Small intestine (tissue), 7 donors: ENCODE data around the gene B4GALT4. TPM values are rescaled to one million over a fixed set of nuclear protein-coding genes. Genes with fewer than 3 reads are reported as not detected.

Experiments used
- DNase-seq, 2 donors: peaks; one replicate each; pipeline versions ENCODE4 v3.0.0 to v3.0.0-alpha.2; 2013
- FAIRE-seq: peaks from 2 replicates; lab custom pipeline; 2012; peaks lifted over from hg19 to GRCh38; lab: Jason Lieb, UNC
- H3K27ac ChIP-seq, 3 donors: one replicate each; pipeline ENCODE4 v1.5.1; 2013; ENCODE audit warnings: low read length in 2 of 3, mild to moderate bottlenecking in 2 of 3, control low read depth in 1 of 3, inconsistent platforms in 1 of 3, low read depth in 1 of 3, moderate library complexity in 1 of 3
- H3K27me3 ChIP-seq, 3 donors: one replicate each; pipeline ENCODE4 v1.6.1; 2013; ENCODE audit warnings: low read length in 3 of 3, inconsistent platforms in 1 of 3; ENCODE audit not compliant: control insufficient read depth in 3 of 3, insufficient read depth in 3 of 3
- H3K36me3 ChIP-seq, 3 donors: one replicate each; pipeline ENCODE4 v1.6.1; 2013; ENCODE audit warnings: low read length in 3 of 3, inconsistent platforms in 1 of 3, low read depth in 1 of 3, mild to moderate bottlenecking in 1 of 3, moderate library complexity in 1 of 3; ENCODE audit not compliant: control insufficient read depth in 3 of 3, insufficient read depth in 2 of 3
- H3K4me1 ChIP-seq, 3 donors: one replicate each; pipeline ENCODE4 v1.6.1; 2013; ENCODE audit warnings: low read length in 2 of 3, inconsistent platforms in 1 of 3, low read depth in 1 of 3, mild to moderate bottlenecking in 1 of 3, moderate library complexity in 1 of 3; ENCODE audit not compliant: control insufficient read depth in 3 of 3, insufficient read depth in 2 of 3
- H3K4me3 ChIP-seq, 3 donors: one replicate each; pipeline ENCODE4 v1.5.1; 2013; ENCODE audit warnings: low read length in 3 of 3, control low read depth in 1 of 3, inconsistent platforms in 1 of 3, low read depth in 1 of 3, mild to moderate bottlenecking in 1 of 3, moderate library complexity in 1 of 3
- H3K9me3 ChIP-seq, 2 donors: one replicate each; pipeline ENCODE4 v1.6.1; 2013; ENCODE audit warnings: low read depth in 1 of 2, low read length in 1 of 2; ENCODE audit not compliant: control insufficient read depth in 2 of 2, insufficient read depth in 1 of 2
- WGBS, 3 donors: extraction: QIAGEN DNeasy Blood & Tissue Kit; methylation state at CpG; one replicate each; pipeline ENCODE4 v1.1.7; 2013; 5-methylcytosine and 5-hydroxymethylcytosine counted together
- polyA plus RNA-seq, 4 donors: library from polyadenylated mRNA; stranded (reverse) in 3 of 4; unstranded in 1 of 4; fragments of 200-250 nt in 3 of 4; fragments of 120-200 nt in 1 of 4; gene quantifications; one replicate each; pipeline versions ENCODE4 v1.2.1 to v1.2.3, GENCODE V29; 2013
- donor health status: healthy with polysubstance abuse.
- donor health status: control.
- donor health status: control.
- donor health status: Bipolar disorder and iron deficiency.
- donor health status: healthy.

The B4GALT4 gene
- polyA plus RNA-seq, 4 donors: 26.2 to 72.2 (median 52.3) TPM

DNA sequence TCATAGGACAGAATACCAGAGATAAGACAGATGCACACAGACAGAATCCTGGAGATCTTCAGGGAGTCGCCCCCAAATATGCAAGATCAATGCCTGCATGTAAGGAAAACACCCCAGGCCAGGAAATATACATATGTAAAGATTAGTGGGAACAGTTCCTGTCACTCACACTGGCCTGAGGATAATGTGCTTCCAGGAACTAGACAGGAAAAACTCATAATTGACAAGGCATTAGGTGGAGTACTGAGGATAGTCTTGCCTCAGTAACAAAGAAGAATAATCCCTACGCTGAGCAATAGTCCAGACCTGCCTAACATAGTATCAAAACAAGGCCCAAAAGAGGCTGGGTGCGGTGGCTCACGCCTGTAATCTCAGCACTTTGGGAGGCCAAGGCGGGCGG is 20.4 kb upstream of the B4GALT4 start:
- Histone ChIP-seq H3K36me3 (no peaks in the 10 kb centered on the region), H3K4me3 (no peak overlapping the region), H3K27ac (no peak overlapping the region), H3K9me3 (no peaks in the 10 kb centered on the region), H3K27me3 (no peaks in the 10 kb centered on the region), H3K4me1 (no peaks in the 10 kb centered on the region)
- 69 to 78% (median 76%) methylated on average over 5 to 6 of the region's 6 CpGs for WGBS, 3 donors
- FAIRE-seq (no peak), DNase-seq (no peak)

DNA sequence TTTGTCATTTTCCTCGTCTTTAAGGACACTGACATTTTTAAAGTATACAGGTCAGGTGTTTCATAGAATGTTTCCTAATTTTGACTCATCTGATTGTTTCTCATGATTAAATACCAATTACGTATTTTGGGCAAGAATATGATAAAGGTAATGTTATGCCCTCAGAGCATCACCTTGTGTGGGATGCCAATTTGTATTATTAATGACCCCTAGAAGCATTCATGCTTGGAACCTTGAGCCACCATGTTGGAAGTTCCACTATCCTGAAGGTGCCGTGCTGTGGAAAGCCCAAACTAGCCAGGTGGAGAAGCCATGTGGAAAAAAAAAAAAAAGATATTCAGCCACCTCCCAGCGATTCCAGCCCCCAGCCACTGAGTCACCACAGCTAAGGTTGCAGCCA is 19.1 kb upstream of the B4GALT4 start:
- FAIRE-seq: no peak
- WGBS, 3 donors: 77 to 91% (median 91%) methylated on average over 4 of the region's 4 CpGs
- no peaks in the 10 kb centered on the region for H3K9me3 ChIP-seq
- DNase-seq: no peak
- no peak overlapping the region for H3K4me3 ChIP-seq
- H3K27me3 ChIP-seq: no peaks in the 10 kb centered on the region
- H3K4me1 ChIP-seq: no peaks in the 10 kb centered on the region
- H3K27ac ChIP-seq: no peak overlapping the region
- H3K36me3 ChIP-seq: no peaks in the 10 kb centered on the region

DNA sequence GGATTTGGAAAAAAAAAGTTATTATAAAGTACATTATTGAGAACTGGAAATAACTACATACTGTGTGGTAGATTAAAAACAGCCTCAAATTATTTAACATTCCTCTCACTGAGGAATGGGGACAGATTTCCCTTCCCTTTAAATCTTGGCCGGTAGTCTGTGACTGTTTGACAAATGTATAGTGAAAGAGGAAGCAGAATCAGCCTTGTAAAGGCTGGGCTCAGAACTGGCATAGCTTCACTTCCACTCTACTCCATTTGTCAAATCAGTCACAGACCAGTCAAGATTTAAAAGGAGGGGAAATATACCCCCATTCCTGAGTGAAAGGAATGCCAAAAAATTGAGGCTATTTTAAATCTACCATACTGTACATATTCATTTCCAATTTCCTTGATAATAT is 18.2 kb upstream of the B4GALT4 start:
- H3K27me3 ChIP-seq: no peaks in the 10 kb centered on the region
- no peak for DNase-seq
- H3K4me1 ChIP-seq: no peaks in the 10 kb centered on the region
- WGBS, 3 donors: 13 to 26% (median 19%) methylated on average over 1 of the region's 1 CpG
- H3K4me3 ChIP-seq: no peak overlapping the region
- no peaks in the 10 kb centered on the region for H3K36me3 ChIP-seq
- no peak for FAIRE-seq
- H3K27ac ChIP-seq: no peak overlapping the region
- H3K9me3 ChIP-seq: no peaks in the 10 kb centered on the region

DNA sequence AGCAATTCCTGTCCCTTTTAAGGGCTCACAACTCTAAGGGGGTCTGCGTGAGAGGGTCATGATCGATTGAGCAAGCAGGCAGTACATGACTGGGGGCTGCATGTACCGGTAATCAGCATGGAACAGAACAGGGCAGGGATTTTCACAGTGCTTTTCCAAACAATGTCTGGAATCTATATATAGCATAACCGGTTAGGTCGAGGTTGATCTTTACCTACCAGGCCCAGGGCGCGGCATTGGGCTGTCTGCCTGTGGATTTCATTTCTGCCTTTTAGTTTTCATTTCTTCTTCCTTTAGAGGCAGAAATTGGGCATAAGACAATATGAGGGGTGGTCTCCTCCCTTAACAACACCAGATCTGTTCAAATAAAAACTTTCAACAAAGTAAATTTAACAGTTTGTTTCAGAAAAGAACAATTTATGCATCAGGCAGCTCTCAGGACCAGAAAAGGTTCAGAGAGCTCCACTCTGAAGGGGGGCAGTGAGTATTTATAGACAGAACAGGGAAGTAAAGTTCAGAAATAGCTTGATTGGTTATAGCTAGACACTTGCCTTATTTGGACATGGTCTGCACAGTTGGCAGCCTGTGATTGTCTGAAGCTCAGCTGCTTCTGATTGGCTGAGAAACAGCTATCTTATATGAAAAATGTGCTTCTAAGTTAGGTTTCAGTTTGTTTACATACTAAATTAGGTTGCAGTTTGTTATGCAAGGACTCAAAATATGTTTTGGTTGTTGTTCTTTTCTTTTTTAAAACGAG is 17.2 kb upstream of the B4GALT4 start:
- 54 to 81% (median 70%) methylated on average over 8 of the region's 8 CpGs for WGBS, 3 donors
- no peaks in the 10 kb centered on the region for H3K9me3 ChIP-seq

DNA sequence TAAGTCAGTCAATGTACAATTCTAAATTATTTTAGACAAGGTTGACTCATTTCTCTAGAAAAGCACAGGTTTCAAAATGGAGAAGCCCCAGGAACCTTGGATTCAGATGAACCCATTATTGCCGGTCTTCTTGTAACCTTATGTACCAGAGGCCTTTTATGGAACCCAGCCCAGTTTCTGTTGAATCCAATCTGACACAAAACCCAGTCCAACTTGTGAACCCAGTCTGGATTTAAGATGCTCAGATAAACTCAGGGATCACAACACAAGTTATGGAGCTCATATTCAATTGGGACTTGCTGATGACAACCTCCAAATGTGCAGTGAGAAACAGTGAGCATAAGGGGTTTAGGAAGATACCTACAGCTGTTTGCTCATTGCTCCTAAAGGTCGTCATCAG is 16.4 kb upstream of the B4GALT4 start:
- 68 to 88% (median 70%) methylated on average over 2 of the region's 2 CpGs for WGBS, 3 donors
- H3K27ac ChIP-seq: no peak overlapping the region

More for the DNA sequence above, 17.2 kb upstream of the B4GALT4 start:
- H3K27me3 ChIP-seq: no peaks in the 10 kb centered on the region
- peak in 1 of 2 donors; percentile 20 for DNase-seq
- no peaks in the 10 kb centered on the region for H3K4me1 ChIP-seq
- H3K4me3 ChIP-seq: no peak overlapping the region
- no peak for FAIRE-seq
- no peak overlapping the region for H3K27ac ChIP-seq
- no peaks in the 10 kb centered on the region for H3K36me3 ChIP-seq

DNA sequence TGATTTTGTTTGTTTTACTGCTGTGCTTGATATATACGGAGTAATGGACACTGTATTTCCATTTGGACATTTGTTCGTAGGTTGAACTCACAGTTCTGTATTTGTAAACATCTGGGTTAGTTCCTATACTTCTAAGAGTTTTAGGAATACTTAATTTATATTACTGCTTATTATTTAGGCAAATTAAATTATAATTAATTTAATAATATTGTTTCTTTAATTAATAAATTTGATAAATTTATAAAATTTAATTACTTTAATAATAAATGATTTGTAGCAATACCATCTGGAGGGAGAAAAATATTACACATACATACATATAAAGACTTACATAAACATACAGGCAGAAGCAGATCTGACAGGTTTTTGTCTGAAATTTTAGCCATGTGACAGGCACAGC is 14.5 kb upstream of the B4GALT4 start:
- Histone ChIP-seq H3K27ac (no peak overlapping the region), H3K27me3 (no peaks in the 10 kb centered on the region), H3K4me1 (no peaks in the 10 kb centered on the region), H3K4me3 (no peak overlapping the region), H3K9me3 (no peaks in the 10 kb centered on the region), H3K36me3 (no peaks in the 10 kb centered on the region)
- DNase-seq (no peak), FAIRE-seq (peak; percentile 57)
- WGBS, 3 donors: 80 to 94% (median 93%) methylated on average over 2 of the region's 2 CpGs

More for the DNA sequence above, 16.4 kb upstream of the B4GALT4 start:
- H3K4me3 ChIP-seq: no peak overlapping the region
- DNase-seq: no peak
- H3K9me3 ChIP-seq: no peaks in the 10 kb centered on the region
- no peak for FAIRE-seq
- H3K36me3 ChIP-seq: no peaks in the 10 kb centered on the region
- no peaks in the 10 kb centered on the region for H3K27me3 ChIP-seq
- H3K4me1 ChIP-seq: no peaks in the 10 kb centered on the region

DNA sequence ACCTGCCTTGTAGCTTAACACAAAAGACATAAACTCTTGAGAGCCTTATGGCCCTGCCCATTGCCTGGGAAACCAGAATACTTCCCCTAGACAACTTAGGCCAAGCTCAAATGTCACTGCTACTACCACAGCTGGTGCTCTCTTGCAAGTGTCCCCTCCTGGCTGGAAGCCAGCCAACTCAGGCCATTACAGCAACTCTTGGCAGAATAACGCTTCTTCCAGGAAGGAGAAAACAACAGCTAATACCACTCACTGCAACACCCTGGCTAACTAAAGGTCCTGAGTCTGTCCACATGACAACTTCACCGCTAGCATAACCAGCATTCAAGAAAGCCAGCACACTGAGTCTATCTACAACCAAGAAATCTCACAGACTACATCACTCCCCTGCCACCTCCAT is 5.1 kb upstream of the B4GALT4 start:
- Histone ChIP-seq H3K36me3 (no peaks in the 10 kb centered on the region), H3K27me3 (no peaks in the 10 kb centered on the region), H3K4me1 (no peaks in the 10 kb centered on the region), H3K9me3 (peaks cover 0 to 14% of the 10 kb centered on the region in 2 donors), H3K4me3 (no peak overlapping the region), H3K27ac (no peak overlapping the region)
- FAIRE-seq: no peak
- WGBS, 3 donors: 76 to 88% (median 86%) methylated on average over 2 of the region's 2 CpGs
- DNase-seq: no peak

DNA sequence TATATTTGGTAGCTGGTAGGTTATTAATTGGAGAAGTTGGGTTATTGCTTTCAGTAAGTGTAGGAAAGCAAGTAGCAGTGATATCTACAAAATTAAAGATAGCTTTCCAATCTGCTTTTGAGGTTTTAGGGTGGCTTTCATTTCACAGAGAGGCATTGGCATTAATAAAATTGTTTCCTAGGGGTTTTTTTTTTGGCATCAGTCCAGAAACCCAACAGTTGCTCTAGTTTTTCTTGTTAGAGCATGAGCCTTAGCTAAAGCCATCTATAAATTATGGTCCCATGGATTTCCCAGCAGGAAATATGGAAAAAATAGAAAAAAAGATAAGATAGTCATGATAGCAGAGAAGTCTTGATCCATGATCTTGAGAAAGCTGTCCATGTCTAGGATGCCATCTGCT is 3.0 kb upstream of the B4GALT4 start:
- H3K27me3 ChIP-seq: no peaks in the 10 kb centered on the region
- H3K36me3 ChIP-seq: no peaks in the 10 kb centered on the region
- DNase-seq (no peak), FAIRE-seq (no peak)
- H3K9me3 ChIP-seq: peaks cover 0 to 14% of the 10 kb centered on the region in 2 donors
- H3K4me3 ChIP-seq: no peak overlapping the region
- no peak overlapping the region for H3K27ac ChIP-seq
- peaks cover 0 to 5% (median 4%) of the 10 kb centered on the region in 3 donors for H3K4me1 ChIP-seq
